Breast epithelium (tissue), 4 donors: ENCODE measurements around the gene PISD. TPM values are rescaled to one million over a fixed set of nuclear protein-coding genes. Genes with fewer than 3 reads are reported as not detected.

Source experiments
- DNase-seq, 2 donors: peaks; one replicate each; pipeline ENCODE4 v3.0.0-alpha.2; 2019; ENCODE audit warnings: low spot score in 2 of 2
- H3K27ac ChIP-seq, 2 donors: fragments of 200-600 bp; sonication (generic) in 1 of 2; one replicate each; pipeline ENCODE4 v1.5.1; 2016 to 2019; ENCODE audit warnings: mild to moderate bottlenecking in 1 of 2
- H3K27me3 ChIP-seq, 2 donors: fragments of 200-600 bp; sonication (generic) in 1 of 2; one replicate each; pipeline versions ENCODE4 v1.5.1 to v1.6.0; 2017 to 2019; ENCODE audit warnings: control low read depth in 1 of 2, mild to moderate bottlenecking in 1 of 2
- H3K36me3 ChIP-seq: fragments of 200-600 bp; one replicate; pipeline ENCODE4 v1.5.1; 2019
- H3K4me1 ChIP-seq, 2 donors: fragments of 200-600 bp; sonication (generic); one replicate each; pipeline ENCODE4 v1.5.1; 2016 to 2019; ENCODE audit warnings: control low read depth in 1 of 2
- H3K4me3 ChIP-seq, 3 donors: fragments of 200-600 bp; sonication (generic); 1 replicate in 2 of 3; 2 replicates in 1 of 3; pipeline ENCODE4 v1.5.1; 2016 to 2019; ENCODE audit warnings: mild to moderate bottlenecking in 3 of 3, moderate library complexity in 2 of 3
- H3K9me3 ChIP-seq, 2 donors: fragments of 200-600 bp; sonication (generic) in 1 of 2; one replicate each; pipeline ENCODE4 v1.5.1; 2016 to 2019; ENCODE audit warnings: control low read depth in 1 of 2
- CTCF ChIP-seq, 3 donors: fragments of 450-650 bp; IDR thresholded peaks; one replicate each; pipeline ENCODE4 v1.5.1; 2016 to 2017; ENCODE audit warnings: antibody characterized with exemption in 3 of 3, mild to moderate bottlenecking in 3 of 3, moderate library complexity in 3 of 3
- POLR2A ChIP-seq: fragments of 450-650 bp; IDR thresholded peaks from one replicate; pipeline ENCODE4 v1.6.1; 2016; ENCODE audit warnings: antibody characterized with exemption, mild to moderate bottlenecking, moderate library complexity
- POLR2AphosphoS5 ChIP-seq, 3 donors: sonication (generic); formaldehyde crosslinking; IDR thresholded peaks; one replicate each; pipeline ENCODE4 v1.6.1; 2017; ENCODE audit warnings: antibody characterized with exemption in 3 of 3
- intact Hi-C: fragments of 100-400 bp; cut with DNase I; formaldehyde crosslinking; loops from one replicate; pipeline ENCODE4 v1.15.1; 2023; ENCODE audit warnings: low total_unique reads
- total RNA-seq, 3 donors: library from RNA; depleted of rRNA; stranded (reverse); fragments of >200 nt; gene quantifications; one replicate each; pipeline ENCODE4 v1.1.0, GENCODE V29; 2016

PISD gene
- total RNA-seq, 3 donors from 2014 or later, result 49.6 to 58.7 (median 57.0) TPM

GRCh38 chr22:31613286-31613903 is 48.6 kb downstream of the PISD start:
- Histone ChIP-seq H3K36me3 (peaks cover 3% of the 10 kb centered on the region), H3K27me3 (no peaks in the 10 kb centered on the region), H3K9me3 (no peaks in the 10 kb centered on the region), H3K27ac (peak overlapping the region in 1 of 2 donors; percentile 71), H3K4me3 (no peak overlapping the region), H3K4me1 (peaks cover 0 to 6% of the 10 kb centered on the region in 2 donors)
- DNase-seq, result no peak
- intact Hi-C loops, result no loop called here
- TF ChIP-seq POLR2AphosphoS5 (IDR thresholded peaks at IDR 0.05) (no peak), CTCF (IDR thresholded peaks at IDR 0.05) (no peak), POLR2A (no peak)

- intact Hi-C loops, result no loop called here
- no peak for DNase-seq
These were observed 49.1 kb downstream of the PISD start for GRCh38 chr22:31612891-31613285.

GRCh38 chr22:31611061-31611760 is 50.8 kb downstream of the PISD start:
- TF ChIP-seq CTCF (IDR thresholded peaks at IDR 0.05) (no peak), POLR2A (no peak), POLR2AphosphoS5 (IDR thresholded peaks at IDR 0.05) (no peak)
- peaks cover 0 to 6% of the 10 kb centered on the region in 2 donors for H3K4me1 ChIP-seq
- H3K4me3 ChIP-seq, result no peak overlapping the region
- H3K36me3 ChIP-seq, result no peaks in the 10 kb centered on the region
- intact Hi-C loops, result no loop called here
- no peak for DNase-seq
- H3K9me3 ChIP-seq, result no peaks in the 10 kb centered on the region
- no peaks in the 10 kb centered on the region for H3K27me3 ChIP-seq
- no peak overlapping the region for H3K27ac ChIP-seq

More at GRCh38 chr22:31612891-31613285, 49.1 kb downstream of the PISD start:
- no peaks in the 10 kb centered on the region for H3K9me3 ChIP-seq
- peaks cover 0 to 6% of the 10 kb centered on the region in 2 donors for H3K4me1 ChIP-seq
- H3K4me3 ChIP-seq, result no peak overlapping the region
- no peaks in the 10 kb centered on the region for H3K36me3 ChIP-seq
- TF ChIP-seq CTCF (IDR thresholded peaks at IDR 0.05), result no peak
- no peak for TF ChIP-seq POLR2AphosphoS5 (IDR thresholded peaks at IDR 0.05)
- no peak for TF ChIP-seq POLR2A
- no peak overlapping the region for H3K27ac ChIP-seq
- H3K27me3 ChIP-seq, result no peaks in the 10 kb centered on the region

- Histone ChIP-seq H3K36me3 (no peaks in the 10 kb centered on the region), H3K27ac (no peak overlapping the region), H3K9me3 (no peaks in the 10 kb centered on the region), H3K4me3 (no peak overlapping the region), H3K4me1 (peaks cover 0 to 6% of the 10 kb centered on the region in 2 donors), H3K27me3 (no peaks in the 10 kb centered on the region)
- no peak for TF ChIP-seq CTCF (IDR thresholded peaks at IDR 0.05)
- no peak for TF ChIP-seq POLR2A
- TF ChIP-seq POLR2AphosphoS5 (IDR thresholded peaks at IDR 0.05), result no peak
- intact Hi-C loops, result no loop called here
- no peak for DNase-seq
These were observed 51.4 kb downstream of the PISD start for GRCh38 chr22:31610611-31611010.

- Histone ChIP-seq H3K36me3 (no peaks in the 10 kb centered on the region), H3K4me3 (no peak overlapping the region), H3K9me3 (no peaks in the 10 kb centered on the region), H3K4me1 (peaks cover 0 to 5% of the 10 kb centered on the region in 2 donors), H3K27ac (no peak overlapping the region), H3K27me3 (no peaks in the 10 kb centered on the region)
- intact Hi-C loops, result no loop called here
- DNase-seq, result no peak
- TF ChIP-seq POLR2A (no peak), POLR2AphosphoS5 (IDR thresholded peaks at IDR 0.05) (no peak), CTCF (IDR thresholded peaks at IDR 0.05) (no peak)
These were observed 52.3 kb downstream of the PISD start for GRCh38 chr22:31609716-31610115.
